ENCODE results near the gene RPS6KL1.

RPS6KL1 gene

GRCh38 chr14:74955229-74956026 is 32.4 kb upstream of the RPS6KL1 start, which contains the start of gene PGF:
Gene PGF, minus strand, starts transcription at chr14:74955597. Its CDS starts 355 bp downstream, at chr14:74955242.
- no peaks in the 10 kb centered on the region for H3K4me1 ChIP-seq (ENCODE audit: insufficient read depth, low read length)
- no peak within 1 kb of the TSS for H3K4me2 ChIP-seq (ENCODE audit: insufficient read depth, low read length)
- no peaks in the 10 kb centered on the region for H3K36me3 ChIP-seq (ENCODE audit: insufficient read depth, low read length)
- no peaks in the 10 kb centered on the region for H3K9me3 ChIP-seq (ENCODE audit: insufficient read depth, low read length, severe bottlenecking)
- DNase-seq (no peak), ATAC-seq (ENCODE audit: insufficient read depth, low read depth) (no peak)
- no peaks in the 10 kb centered on the region for H3K27me3 ChIP-seq (ENCODE audit: insufficient read depth, low read length, poor library complexity)
- H3K4me3 ChIP-seq (ENCODE audit: low read depth in 1 of 2, low read length in 2 of 2) = no peak within 1 kb of the TSS
- H3K27ac ChIP-seq (ENCODE audit: low read length) = no peak within 1 kb of the TSS
- H3K9ac ChIP-seq (ENCODE audit: low read depth, low read length) = no peak within 1 kb of the TSS
- H2AFZ ChIP-seq (ENCODE audit: low read depth, low read length) = no peak within 1 kb of the TSS
- H4K20me1 ChIP-seq (ENCODE audit: insufficient read depth, low read length) = no peaks in the 10 kb centered on the region
- H3K79me2 ChIP-seq (ENCODE audit: insufficient read depth, low read length) = no peaks in the 10 kb centered on the region
- TF ChIP-seq, protein P1, sequence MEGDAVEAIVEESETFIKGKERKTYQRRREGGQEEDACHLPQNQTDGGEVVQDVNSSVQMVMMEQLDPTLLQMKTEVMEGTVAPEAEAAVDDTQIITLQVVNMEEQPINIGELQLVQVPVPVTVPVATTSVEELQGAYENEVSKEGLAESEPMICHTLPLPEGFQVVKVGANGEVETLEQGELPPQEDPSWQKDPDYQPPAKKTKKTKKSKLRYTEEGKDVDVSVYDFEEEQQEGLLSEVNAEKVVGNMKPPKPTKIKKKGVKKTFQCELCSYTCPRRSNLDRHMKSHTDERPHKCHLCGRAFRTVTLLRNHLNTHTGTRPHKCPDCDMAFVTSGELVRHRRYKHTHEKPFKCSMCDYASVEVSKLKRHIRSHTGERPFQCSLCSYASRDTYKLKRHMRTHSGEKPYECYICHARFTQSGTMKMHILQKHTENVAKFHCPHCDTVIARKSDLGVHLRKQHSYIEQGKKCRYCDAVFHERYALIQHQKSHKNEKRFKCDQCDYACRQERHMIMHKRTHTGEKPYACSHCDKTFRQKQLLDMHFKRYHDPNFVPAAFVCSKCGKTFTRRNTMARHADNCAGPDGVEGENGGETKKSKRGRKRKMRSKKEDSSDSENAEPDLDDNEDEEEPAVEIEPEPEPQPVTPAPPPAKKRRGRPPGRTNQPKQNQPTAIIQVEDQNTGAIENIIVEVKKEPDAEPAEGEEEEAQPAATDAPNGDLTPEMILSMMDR (IDR thresholded peaks at IDR 0.05; ENCODE audit: borderline replicate concordance, extremely low read depth, low read length, poor library complexity, severe bottlenecking) = no peak
- TF ChIP-seq EZH2 (IDR thresholded peaks at IDR 0.05; ENCODE audit: borderline replicate concordance, low read depth, low read length, severe bottlenecking) = no peak

DNA sequence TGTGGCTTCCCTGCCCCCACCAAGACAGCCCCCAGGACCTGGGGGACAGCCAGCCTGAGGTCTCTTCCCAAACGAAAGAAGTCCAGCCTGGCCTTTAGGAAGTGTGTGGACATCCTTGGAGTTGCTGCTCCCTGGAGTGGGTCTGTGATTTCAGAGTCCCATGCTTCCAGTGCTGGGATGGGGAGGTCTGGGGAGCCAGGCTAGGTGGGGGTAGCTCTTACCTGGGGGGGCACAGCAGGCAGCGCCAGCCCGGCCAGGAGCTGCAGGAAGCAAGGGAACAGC is 31.8 kb upstream of the RPS6KL1 start:
- no peaks in the 10 kb centered on the region for H3K79me2 ChIP-seq (ENCODE audit: insufficient read depth, low read length)
- no peak overlapping the region for H3K4me3 ChIP-seq (ENCODE audit: low read depth in 1 of 2, low read length in 2 of 2)
- DNase-seq (no peak), ATAC-seq (ENCODE audit: insufficient read depth, low read depth) (no peak)
- no peaks in the 10 kb centered on the region for H3K36me3 ChIP-seq (ENCODE audit: insufficient read depth, low read length)
- H3K27ac ChIP-seq (ENCODE audit: low read length) = no peak overlapping the region
- H3K4me2 ChIP-seq (ENCODE audit: insufficient read depth, low read length) = no peak overlapping the region
- H3K9me3 ChIP-seq (ENCODE audit: insufficient read depth, low read length, severe bottlenecking) = no peaks in the 10 kb centered on the region
- H3K9ac ChIP-seq (ENCODE audit: low read depth, low read length) = no peak overlapping the region
- no peaks in the 10 kb centered on the region for H3K4me1 ChIP-seq (ENCODE audit: insufficient read depth, low read length)
- no peak overlapping the region for H2AFZ ChIP-seq (ENCODE audit: low read depth, low read length)
- H3K27me3 ChIP-seq (ENCODE audit: insufficient read depth, low read length, poor library complexity) = no peaks in the 10 kb centered on the region
- H4K20me1 ChIP-seq (ENCODE audit: insufficient read depth, low read length) = no peaks in the 10 kb centered on the region
- TF ChIP-seq, protein P1 (IDR thresholded peaks at IDR 0.05; ENCODE audit: borderline replicate concordance, extremely low read depth, low read length, poor library complexity, severe bottlenecking) = no peak
- no peak for TF ChIP-seq EZH2 (IDR thresholded peaks at IDR 0.05; ENCODE audit: borderline replicate concordance, low read depth, low read length, severe bottlenecking)

GRCh38 chr14:74954232-74954946 is 31.3 kb upstream of the RPS6KL1 start:
- no peak overlapping the region for H3K4me3 ChIP-seq (ENCODE audit: low read depth in 1 of 2, low read length in 2 of 2)
- no peak overlapping the region for H3K9ac ChIP-seq (ENCODE audit: low read depth, low read length)
- no peaks in the 10 kb centered on the region for H3K4me1 ChIP-seq (ENCODE audit: insufficient read depth, low read length)
- H3K27ac ChIP-seq (ENCODE audit: low read length) = no peak overlapping the region
- no peaks in the 10 kb centered on the region for H3K27me3 ChIP-seq (ENCODE audit: insufficient read depth, low read length, poor library complexity)
- H3K36me3 ChIP-seq (ENCODE audit: insufficient read depth, low read length) = no peaks in the 10 kb centered on the region
- H3K79me2 ChIP-seq (ENCODE audit: insufficient read depth, low read length) = no peaks in the 10 kb centered on the region
- no peak overlapping the region for H3K4me2 ChIP-seq (ENCODE audit: insufficient read depth, low read length)
- H4K20me1 ChIP-seq (ENCODE audit: insufficient read depth, low read length) = no peaks in the 10 kb centered on the region
- no peak for TF ChIP-seq EZH2 (IDR thresholded peaks at IDR 0.05; ENCODE audit: borderline replicate concordance, low read depth, low read length, severe bottlenecking)
- TF ChIP-seq, protein P1 (IDR thresholded peaks at IDR 0.05; ENCODE audit: borderline replicate concordance, extremely low read depth, low read length, poor library complexity, severe bottlenecking) = no peak
- ATAC-seq (ENCODE audit: insufficient read depth, low read depth) (no peak), DNase-seq (no peak)
- no peak overlapping the region for H2AFZ ChIP-seq (ENCODE audit: low read depth, low read length)
- H3K9me3 ChIP-seq (ENCODE audit: insufficient read depth, low read length, severe bottlenecking) = no peaks in the 10 kb centered on the region

Measured in DND-41 (cell line).